Activated CD4-positive, alpha-beta T cell treated with anti-CD3 and anti-CD28 coated beads, Interleukin-2, amount 50 U/mL, for 16 hours (primary cell): ENCODE data around the gene PYHIN1.
"Not testable (repeated sequence)": the region's sequence is repeated elsewhere in the genome, so short reads cannot be mapped to it uniquely, and the experiment has no call there.

Experiments used
- DNase-seq: peaks from one replicate; pipeline ENCODE4 v3.0.0-alpha.2; 2020

Gene PYHIN1

GRCh38 chr1:158983235-158983634, 51.9 kb downstream of the PYHIN1 start:
- no peak for DNase-seq

GRCh38 chr1:158984386-158984785, 53.0 kb downstream of the PYHIN1 start:
- no peak for DNase-seq

GRCh38 chr1:158989424-158989823, 58.1 kb downstream of the PYHIN1 start:
- DNase-seq: no peak

GRCh38 chr1:158992787-158993312, 61.5 kb downstream of the PYHIN1 start:
- no peak for DNase-seq

- DNase-seq: no peak
These were observed 65.6 kb downstream of the PYHIN1 start for GRCh38 chr1:158996998-158997397.

GRCh38 chr1:158998037-158998780, 66.9 kb downstream of the PYHIN1 start:
- DNase-seq: no peak

- peak; percentile 73 for DNase-seq
These were observed 67.4 kb downstream of the PYHIN1 start for GRCh38 chr1:158998781-158999161.

- DNase-seq: no peak
These were observed 68.1 kb downstream of the PYHIN1 start for GRCh38 chr1:158999316-159000069.

GRCh38 chr1:159000070-159000409, 68.7 kb downstream of the PYHIN1 start:
- DNase-seq: no peak

- DNase-seq: no peak
These were observed 69.3 kb downstream of the PYHIN1 start for GRCh38 chr1:159000625-159001024.

- no peak for DNase-seq
These were observed 73.8 kb downstream of the PYHIN1 start for GRCh38 chr1:159005161-159005560.

- no peak for DNase-seq
These were observed 74.3 kb downstream of the PYHIN1 start for GRCh38 chr1:159005676-159006075.

GRCh38 chr1:159006210-159006807, 75.0 kb downstream of the PYHIN1 start:
- not testable (repeated sequence) for DNase-seq

GRCh38 chr1:159007726-159008125, 76.4 kb downstream of the PYHIN1 start:
- no peak for DNase-seq

- peak; percentile 90 for DNase-seq
These were observed 77.4 kb downstream of the PYHIN1 start for GRCh38 chr1:159008744-159009188.

GRCh38 chr1:159009287-159009686, 77.9 kb downstream of the PYHIN1 start:
- peak; percentile 42 for DNase-seq

- DNase-seq: peak; percentile 95
These were observed 78.5 kb downstream of the PYHIN1 start, which contains the start of gene IFI16 for GRCh38 chr1:159009704-159010361. TSS of gene IFI16 (plus strand) at chr1:159009907. CDS start at chr1:159014681, 4,774 bp downstream.

- no peak for DNase-seq
These were observed 79.0 kb downstream of the PYHIN1 start for GRCh38 chr1:159010391-159010790.

GRCh38 chr1:159011001-159011400, 79.6 kb downstream of the PYHIN1 start:
- peak; percentile 26 for DNase-seq

- peak; percentile 30 for DNase-seq
These were observed 80.4 kb downstream of the PYHIN1 start for GRCh38 chr1:159011751-159012150.

GRCh38 chr1:159012495-159012894, 81.1 kb downstream of the PYHIN1 start:
- peak; percentile 91 for DNase-seq

GRCh38 chr1:159014003-159014571, 82.7 kb downstream of the PYHIN1 start:
- DNase-seq: peak; percentile 50

- peak; percentile 48 for DNase-seq
These were observed 83.5 kb downstream of the PYHIN1 start for GRCh38 chr1:159014851-159015250.
